Measurements from ENCODE around the gene DLL3. TPM values are rescaled to one million over a fixed set of nuclear protein-coding genes. Genes with fewer than 3 reads are reported as not detected.

Gene DLL3
- total RNA-seq, 1 donor from 2014 or later = 0.53 TPM

- no peak for TF ChIP-seq CTCF (IDR thresholded peaks at IDR 0.05)
- ChIA-PET POLR2A (interaction anchor here (0.7 to 1.5 kb wide), 4 partner anchors 104 to 142 kb away, joined by 3 read pairs; partner anchors contain the start of gene RPS16), CTCF (interaction anchor here (0.9 to 1.4 kb wide), 4 partner anchors 65 to 417 kb away, joined by 3 to 4 read pairs (median 3); no protein-coding TSS in a partner anchor)
- ATAC-seq (ENCODE audit: low read depth) = peak; percentile 95
- H3K4me1 Mint-ChIP-seq = peaks cover 40% of the 10 kb centered on the region
- no peaks in the 10 kb centered on the region for H3K27me3 Mint-ChIP-seq
- no peaks in the 10 kb centered on the region for H3K9me3 Mint-ChIP-seq
- peak within 1 kb of the TSS; percentile 95 for H3K4me3 Mint-ChIP-seq
- H3K36me3 Mint-ChIP-seq (ENCODE audit: low read depth) = peaks cover 4% of the 10 kb centered on the region
- intact Hi-C loops (cut with micrococcal nuclease) = loop anchor here (1.0 to 5.0 kb wide), 2 partner anchors 7 to 293 kb away; partner anchors contain the start of genes DYRK1B and EID2B
- H3K27ac Mint-ChIP-seq = peak within 1 kb of the TSS; percentile 93
- DNase-seq = peak; percentile 88
Observed at GRCh38 chr19:39539518-39540332, 41.0 kb downstream of the DLL3 start, which contains the start of gene EID2. TSS of gene EID2 (minus strand) at chr19:39540161. CDS start at chr19:39540079, 82 bp downstream.

- peak; percentile 27 for TF ChIP-seq CTCF (IDR thresholded peaks at IDR 0.05)
- Mint-ChIP-seq H3K9me3 (no peaks in the 10 kb centered on the region), H3K36me3 (ENCODE audit: low read depth) (peaks cover 4% of the 10 kb centered on the region), H3K27ac (peak overlapping the region; percentile 93), H3K4me1 (peaks cover 40% of the 10 kb centered on the region), H3K4me3 (peak overlapping the region; percentile 95), H3K27me3 (no peaks in the 10 kb centered on the region)
- DNase-seq (no peak), ATAC-seq (ENCODE audit: low read depth) (no peak)
- ChIA-PET CTCF (interaction anchor here (0.9 to 1.3 kb wide), 3 partner anchors 66 to 418 kb away, joined by 3 to 4 read pairs (median 3); no protein-coding TSS in a partner anchor), POLR2A (interaction anchor here (0.9 kb wide), 1 partner anchor 104 kb away, joined by 3 read pairs; the partner anchor contains the start of gene RPS16)
- intact Hi-C loops (cut with micrococcal nuclease) = loop anchor here (1.0 to 5.0 kb wide), 2 partner anchors 8 to 292 kb away; partner anchors contain the start of genes DYRK1B and EID2B
Observed at GRCh38 chr19:39540333-39540673, 41.6 kb downstream of the DLL3 start.

GRCh38 chr19:39542206-39542605, 43.5 kb downstream of the DLL3 start:
- no peak overlapping the region for H3K4me3 Mint-ChIP-seq
- peaks cover 4% of the 10 kb centered on the region for H3K36me3 Mint-ChIP-seq (ENCODE audit: low read depth)
- ATAC-seq (ENCODE audit: low read depth) (no peak), DNase-seq (no peak)
- ChIA-PET CTCF (no interaction called here), POLR2A (interaction anchor here (0.8 to 1.7 kb wide), 2 partner anchors 106 to 207 kb away, joined by 3 to 6 read pairs; partner anchors contain the start of gene RPS16)
- TF ChIP-seq CTCF (IDR thresholded peaks at IDR 0.05) = no peak
- peaks cover 3% of the 10 kb centered on the region for H3K27me3 Mint-ChIP-seq
- H3K27ac Mint-ChIP-seq = no peak overlapping the region
- intact Hi-C loops (cut with micrococcal nuclease) = loop anchor here (5.0 kb wide), 1 partner anchor 290 kb away; the partner anchor contains the start of gene DYRK1B
- no peaks in the 10 kb centered on the region for H3K9me3 Mint-ChIP-seq
- peaks cover 39% of the 10 kb centered on the region for H3K4me1 Mint-ChIP-seq

GRCh38 chr19:39543477-39543857, 44.7 kb downstream of the DLL3 start:
- no peak for DNase-seq
- intact Hi-C loops (cut with micrococcal nuclease) = loop anchor here (5.0 kb wide), 1 partner anchor 289 kb away; the partner anchor contains the start of gene DYRK1B
- peaks cover 4% of the 10 kb centered on the region for H3K36me3 Mint-ChIP-seq (ENCODE audit: low read depth)
- ChIA-PET CTCF (no interaction called here), POLR2A (interaction anchor here (1.7 kb wide), 1 partner anchor 108 kb away, joined by 6 read pairs; the partner anchor contains the start of gene RPS16)
- H3K27ac Mint-ChIP-seq = no peak overlapping the region
- peaks cover 28% of the 10 kb centered on the region for H3K4me1 Mint-ChIP-seq
- H3K4me3 Mint-ChIP-seq = no peak overlapping the region
- ATAC-seq (ENCODE audit: low read depth) = no peak
- no peaks in the 10 kb centered on the region for H3K9me3 Mint-ChIP-seq
- TF ChIP-seq CTCF (IDR thresholded peaks at IDR 0.05) = no peak
- peaks cover 5% of the 10 kb centered on the region for H3K27me3 Mint-ChIP-seq

Data from activated B cell treated with CpG ODN at 0.5 μM for 24 hours (primary cell).